Stromal cell of bone marrow (primary cell): ENCODE measurements around the gene ALDOC.
"Not testable (repeated sequence)": the region's sequence is repeated elsewhere in the genome, so short reads cannot be mapped to it uniquely, and the experiment has no call there.

Source experiments
- DNase-seq: peaks from one replicate; pipeline ENCODE4 v3.0.0-alpha.2; 2012; ENCODE audit warnings: low read depth

Gene ALDOC

GRCh38 chr17:28582513-28582912 is 5.8 kb upstream of the ALDOC start:
- no peak for DNase-seq

- DNase-seq, result no peak
These were observed 4.3 kb upstream of the ALDOC start for GRCh38 chr17:28580959-28581358.

- DNase-seq, result no peak
These were observed 2.8 kb upstream of the ALDOC start for GRCh38 chr17:28579526-28579925.

- no peak for DNase-seq
These were observed 1.8 kb upstream of the ALDOC start for GRCh38 chr17:28578246-28579195.

- DNase-seq, result no peak
These were observed 750 bp upstream of the ALDOC start for GRCh38 chr17:28577466-28577824.

GRCh38 chr17:28576016-28576415 is 679 bp downstream of the ALDOC start:
- not testable (repeated sequence) for DNase-seq

- DNase-seq, result no peak
These were observed 1.4 kb downstream of the ALDOC start for GRCh38 chr17:28575126-28575795.

GRCh38 chr17:28574526-28574925 is 2.2 kb downstream of the ALDOC start:
- DNase-seq, result no peak

GRCh38 chr17:28573966-28574480 is 2.7 kb downstream of the ALDOC start:
- DNase-seq, result no peak

- no peak for DNase-seq
These were observed 3.2 kb downstream of the ALDOC start for GRCh38 chr17:28573521-28573920.

- DNase-seq, result no peak
These were observed 3.7 kb downstream of the ALDOC start for GRCh38 chr17:28573040-28573380.

- no peak for DNase-seq
These were observed 4.2 kb downstream of the ALDOC start for GRCh38 chr17:28572259-28573039.

GRCh38 chr17:28571361-28572122 is 5.2 kb downstream of the ALDOC start, which contains the start of gene PIGS:
PIGS (minus strand) TSS chr17:28571524; CDS start chr17:28571496, 28 bp downstream.
- peak; percentile 73 for DNase-seq

- DNase-seq, result no peak
These were observed 5.9 kb downstream of the ALDOC start for GRCh38 chr17:28570716-28571360.

GRCh38 chr17:28569446-28569845 is 7.2 kb downstream of the ALDOC start:
- no peak for DNase-seq

- DNase-seq, result no peak
These were observed 9.1 kb downstream of the ALDOC start for GRCh38 chr17:28567604-28568003.

- no peak for DNase-seq
These were observed 13.2 kb downstream of the ALDOC start for GRCh38 chr17:28563475-28563874.

- DNase-seq, result no peak
These were observed 21.7 kb downstream of the ALDOC start for GRCh38 chr17:28555022-28555421.

- no peak for DNase-seq
These were observed 22.1 kb downstream of the ALDOC start for GRCh38 chr17:28554565-28554964.

GRCh38 chr17:28553000-28553505 is 23.6 kb downstream of the ALDOC start:
- DNase-seq, result no peak
